Posterior vena cava (tissue), 2 donors: ENCODE results near the gene GPR37L1. TPM values are rescaled to one million over a fixed set of nuclear protein-coding genes. Genes with fewer than 3 reads are reported as not detected.

Experiments used
- DNase-seq: peaks from one replicate; pipeline ENCODE4 v3.0.0-alpha.2; 2020; ENCODE audit warnings: low spot score
- intact Hi-C, 2 donors: fragments of 100-400 bp; cut with DNase I; formaldehyde crosslinking; loops; one replicate each; pipeline versions ENCODE4 v1.14.1 to v1.14.2; 2022 to 2023
- total RNA-seq, 2 donors: library from RNA; stranded (reverse); fragmentation: NEBNext Ultra II Directional; extraction: Animal tissue kit (Norgen Biotek cat#: 25700); gene quantifications; one replicate each; pipeline ENCODE4 v1.2.1, GENCODE V29; 2021
- donor health status: DM: yes; HTN: yes; CAD: no.
- donor health status: DM: yes; HTN: yes; CAD: no.

The GPR37L1 gene
- total RNA-seq, 2 donors from 2014 or later, result 0.09 TPM; not detected in 1

- intact Hi-C loops, result no loop called here
- no peak for DNase-seq
These were observed 24.3 kb downstream of the GPR37L1 start for GRCh38 chr1:202146993-202147392.

GRCh38 chr1:202148391-202148790 lies 25.7 kb downstream of the GPR37L1 start:
- intact Hi-C loops, result no loop called here
- DNase-seq, result no peak

GRCh38 chr1:202149566-202149965 lies 26.8 kb downstream of the GPR37L1 start:
- intact Hi-C loops, result no loop called here
- DNase-seq, result no peak

- intact Hi-C loops, result no loop called here
- DNase-seq, result no peak
These were observed 27.5 kb downstream of the GPR37L1 start for GRCh38 chr1:202150187-202150586.

GRCh38 chr1:202150602-202151001 lies 27.9 kb downstream of the GPR37L1 start:
- intact Hi-C loops, result no loop called here
- no peak for DNase-seq

GRCh38 chr1:202151045-202151444 lies 28.3 kb downstream of the GPR37L1 start:
- intact Hi-C loops, result no loop called here
- DNase-seq, result no peak

- intact Hi-C loops, result no loop called here
- no peak for DNase-seq
These were observed 29.7 kb downstream of the GPR37L1 start for GRCh38 chr1:202152399-202152798.

GRCh38 chr1:202153284-202153683 lies 30.6 kb downstream of the GPR37L1 start:
- DNase-seq, result no peak
- intact Hi-C loops, result no loop called here

- intact Hi-C loops, result no loop called here
- no peak for DNase-seq
These were observed 31.5 kb downstream of the GPR37L1 start for GRCh38 chr1:202154148-202154765.

GRCh38 chr1:202154766-202155477 lies 32.2 kb downstream of the GPR37L1 start:
- no peak for DNase-seq
- intact Hi-C loops, result no loop called here

- peak; percentile 91 for DNase-seq
- intact Hi-C loops, result no loop called here
These were observed 32.8 kb downstream of the GPR37L1 start for GRCh38 chr1:202155478-202156021.

- intact Hi-C loops, result no loop called here
- DNase-seq, result no peak
These were observed 33.9 kb downstream of the GPR37L1 start for GRCh38 chr1:202156590-202156989.

GRCh38 chr1:202157945-202158344 lies 35.2 kb downstream of the GPR37L1 start:
- DNase-seq, result no peak
- intact Hi-C loops, result no loop called here

- no peak for DNase-seq
- intact Hi-C loops, result no loop called here
These were observed 36.3 kb downstream of the GPR37L1 start for GRCh38 chr1:202158810-202159533.

- intact Hi-C loops, result no loop called here
- DNase-seq, result no peak
These were observed 37.0 kb downstream of the GPR37L1 start for GRCh38 chr1:202159534-202160371.

- intact Hi-C loops, result no loop called here
- DNase-seq, result no peak
These were observed 37.7 kb downstream of the GPR37L1 start, which contains the start of gene PTPN7 for GRCh38 chr1:202160377-202160940. Gene PTPN7 (minus strand): TSS chr1:202160602. CDS start chr1:202159402, 1,200 bp downstream.

- intact Hi-C loops, result no loop called here
- DNase-seq, result no peak
These were observed 38.7 kb downstream of the GPR37L1 start for GRCh38 chr1:202161151-202162046.

GRCh38 chr1:202162047-202162417 lies 39.3 kb downstream of the GPR37L1 start:
- DNase-seq, result no peak
- intact Hi-C loops, result no loop called here
